Activated CD4-positive, alpha-beta T cell treated with anti-CD3 and anti-CD28 coated beads for 36 hours (primary cell): ENCODE results near the gene PSMC4. TPM values are rescaled to one million over a fixed set of nuclear protein-coding genes. Genes with fewer than 3 reads are reported as not detected.
A peak's percentile ranks its signal among the peaks of the same experiment; 100 is the strongest.

Source experiments
- ATAC-seq: fragments of 200-7000 bp; cut with Tn5 transposase; one replicate; pipeline ENCODE4 v1.10.0; 2021; ENCODE audit warnings: mild to moderate bottlenecking, moderate library complexity
- CTCF ChIA-PET: fragments of 350-600 bp; sonication (Branson Sonifier 250); formaldehyde crosslinking; loops from one replicate; lab custom pipeline; 2021; ENCODE audit warnings: antibody characterized with exemption; lab: Charles Lee
- POLR2A ChIA-PET: fragments of 350-600 bp; sonication (Branson Sonifier 250); formaldehyde crosslinking; loops from one replicate; lab custom pipeline; 2021; ENCODE audit warnings: antibody characterized with exemption, inconsistent platforms; lab: Charles Lee
- DNase-seq: peaks from one replicate; pipeline ENCODE4 v3.0.0-alpha.2; 2020
- H3K27ac Mint-ChIP-seq: one replicate; pipeline ENCODE4 v1.8.0; 2021; ENCODE audit warnings: mixed read lengths
- H3K27me3 Mint-ChIP-seq: one replicate; pipeline ENCODE4 v1.8.0; 2021; ENCODE audit warnings: mixed read lengths
- H3K36me3 Mint-ChIP-seq: one replicate; pipeline ENCODE4 v1.8.0; 2021; ENCODE audit warnings: low read depth, mixed read lengths
- H3K4me1 Mint-ChIP-seq: one replicate; pipeline ENCODE4 v1.8.0; 2021; ENCODE audit warnings: mixed read lengths
- H3K4me3 Mint-ChIP-seq: one replicate; pipeline ENCODE4 v1.8.0; 2021; ENCODE audit warnings: mild to moderate bottlenecking, moderate library complexity, mixed read lengths
- H3K9me3 Mint-ChIP-seq: one replicate; pipeline ENCODE4 v1.8.0; 2021; ENCODE audit warnings: low read depth, mixed read lengths
- intact Hi-C, 2 experiments: fragments of 100-400 bp; cut with DNase I in 1 of 2; cut with micrococcal nuclease in 1 of 2; formaldehyde crosslinking; loops; one replicate each; pipeline versions ENCODE4 v1.14.2 to v1.15.1; 2022 to 2024; cut with DNase I, micrococcal nuclease
- total RNA-seq, 2 experiments: library from RNA; stranded (reverse); gene quantifications; one replicate each; pipeline ENCODE4 v1.2.3, GENCODE V29; 2021

Gene PSMC4
- total RNA-seq, 2 experiments from 2014 or later = 114 to 140 TPM

GRCh38 chr19:39967561-39967960, 3.4 kb upstream of the PSMC4 start:
- H3K4me3 Mint-ChIP-seq = no peak overlapping the region
- peaks cover 27% of the 10 kb centered on the region for H3K36me3 Mint-ChIP-seq
- DNase-seq = no peak
- peaks cover 48% of the 10 kb centered on the region for H3K4me1 Mint-ChIP-seq
- H3K27ac Mint-ChIP-seq = peak overlapping the region; percentile 25
- H3K27me3 Mint-ChIP-seq = no peaks in the 10 kb centered on the region
- ChIA-PET CTCF (no interaction called here), POLR2A (interaction anchor here (0.6 kb wide), 1 partner anchor 9 kb away, joined by 6 read pairs; no protein-coding TSS in a partner anchor)
- ATAC-seq = no peak
- peaks cover 5% of the 10 kb centered on the region for H3K9me3 Mint-ChIP-seq
- intact Hi-C loops = no loop called here

GRCh38 chr19:39968789-39969188, 2.2 kb upstream of the PSMC4 start:
- Mint-ChIP-seq H3K27me3 (no peaks in the 10 kb centered on the region), H3K9me3 (peaks cover 5% of the 10 kb centered on the region), H3K4me1 (peaks cover 46% of the 10 kb centered on the region), H3K27ac (peak overlapping the region; percentile 96), H3K4me3 (peak overlapping the region; percentile 89), H3K36me3 (peaks cover 37% of the 10 kb centered on the region)
- DNase-seq (no peak), ATAC-seq (no peak)
- CTCF ChIA-PET = interaction anchor here (0.9 to 2.8 kb wide), 5 partner anchors 8 to 43 kb away, joined by 3 to 24 read pairs (median 4); partner anchors contain the start of gene ZNF546
- POLR2A ChIA-PET = interaction anchor here (0.6 kb wide), 1 partner anchor 829 kb away, joined by 3 read pairs; no protein-coding TSS in a partner anchor
- intact Hi-C loops = loop anchor here in 1 of 2 experiments (1.0 kb wide), 1 partner anchor 7 kb away; no protein-coding TSS in a partner anchor

GRCh38 chr19:39969266-39969665, 1.7 kb upstream of the PSMC4 start:
- intact Hi-C loops = loop anchor here in 1 of 2 experiments (1.0 kb wide), 1 partner anchor 8 kb away; no protein-coding TSS in a partner anchor
- Mint-ChIP-seq H3K36me3 (peaks cover 42% of the 10 kb centered on the region), H3K27me3 (no peaks in the 10 kb centered on the region), H3K27ac (peak overlapping the region; percentile 96), H3K4me1 (peaks cover 43% of the 10 kb centered on the region), H3K9me3 (peaks cover 5% of the 10 kb centered on the region), H3K4me3 (peak overlapping the region; percentile 89)
- ATAC-seq (peak; percentile 5), DNase-seq (no peak)
- POLR2A ChIA-PET = interaction anchor here (0.6 to 0.9 kb wide), 2 partner anchors 32 to 829 kb away, joined by 3 read pairs; no protein-coding TSS in a partner anchor
- CTCF ChIA-PET = interaction anchor here (0.9 to 2.8 kb wide), 10 partner anchors 8 to 71 kb away, joined by 3 to 24 read pairs (median 8); partner anchors contain the start of gene ZNF546

- ATAC-seq = no peak
- peaks cover 47% of the 10 kb centered on the region for H3K4me1 Mint-ChIP-seq
Observed at GRCh38 chr19:39969681-39970424, 1.1 kb upstream of the PSMC4 start.

GRCh38 chr19:39970425-39970674, 615 bp upstream of the PSMC4 start:
- peak; percentile 27 for ATAC-seq
- CTCF ChIA-PET = interaction anchor here (0.6 to 2.8 kb wide), 30 partner anchors 9 to 419 kb away, joined by 3 to 24 read pairs (median 6); partner anchors contain the start of genes FBL, ZNF546, ZNF780A and ZNF780B
- intact Hi-C loops = loop anchor here (1.0 to 10.0 kb wide), 7 partner anchors 30 to 828 kb away; partner anchors contain the start of genes EGLN2 (in 1 of the 2) and MAP3K10 (in 1 of the 2)
- peaks cover 5% of the 10 kb centered on the region for H3K9me3 Mint-ChIP-seq
- H3K36me3 Mint-ChIP-seq = peaks cover 51% of the 10 kb centered on the region
- peak overlapping the region; percentile 89 for H3K4me3 Mint-ChIP-seq
- H3K27ac Mint-ChIP-seq = peak overlapping the region; percentile 96
- POLR2A ChIA-PET = interaction anchor here (0.6 to 1.9 kb wide), 19 partner anchors 9 to 456 kb away, joined by 3 to 17 read pairs (median 3); partner anchors contain the start of genes FBL, SERTAD1, ZNF546 and ZNF780A
- no peaks in the 10 kb centered on the region for H3K27me3 Mint-ChIP-seq
- no peak for DNase-seq
- H3K4me1 Mint-ChIP-seq = peaks cover 47% of the 10 kb centered on the region

More at GRCh38 chr19:39969681-39970424, 1.1 kb upstream of the PSMC4 start:
- H3K36me3 Mint-ChIP-seq = peaks cover 48% of the 10 kb centered on the region
- H3K27ac Mint-ChIP-seq = peak overlapping the region; percentile 96
- peaks cover 5% of the 10 kb centered on the region for H3K9me3 Mint-ChIP-seq
- no peaks in the 10 kb centered on the region for H3K27me3 Mint-ChIP-seq
- peak; percentile 49 for DNase-seq
- peak overlapping the region; percentile 89 for H3K4me3 Mint-ChIP-seq
- ChIA-PET POLR2A (interaction anchor here (0.6 to 1.9 kb wide), 15 partner anchors 9 to 579 kb away, joined by 3 to 17 read pairs (median 3); partner anchors contain the start of genes FBL, MED29, PAF1 and SERTAD1), CTCF (interaction anchor here (0.6 to 2.8 kb wide), 27 partner anchors 9 to 419 kb away, joined by 3 to 24 read pairs (median 7); partner anchors contain the start of genes FBL, ZNF546 and ZNF780B)
- intact Hi-C loops = loop anchor here (1.0 to 10.0 kb wide), 8 partner anchors 9 to 829 kb away; partner anchors contain the start of genes EGLN2 (in 1 of the 2) and MAP3K10 (in 1 of the 2)

- ATAC-seq (no peak), DNase-seq (peak; percentile 43)
- Mint-ChIP-seq H3K4me1 (peaks cover 47% of the 10 kb centered on the region), H3K27ac (peak overlapping the region; percentile 96), H3K27me3 (no peaks in the 10 kb centered on the region), H3K4me3 (peak overlapping the region; percentile 89), H3K9me3 (peaks cover 5% of the 10 kb centered on the region), H3K36me3 (peaks cover 59% of the 10 kb centered on the region)
- CTCF ChIA-PET = interaction anchor here (0.5 to 2.8 kb wide), 26 partner anchors 9 to 194 kb away, joined by 3 to 24 read pairs (median 7); partner anchors contain the start of genes FBL, ZNF546, ZNF780A and ZNF780B
- intact Hi-C loops = loop anchor here (1.0 to 10.0 kb wide), 13 partner anchors 26 to 827 kb away; partner anchors contain the start of genes ZNF546 (in 2 of the 2), AKT2 (in 1 of the 2), DYRK1B (in 1 of the 2) and EGLN2 (in 1 of the 2)
- POLR2A ChIA-PET = interaction anchor here (0.9 to 1.9 kb wide), 6 partner anchors 11 to 219 kb away, joined by 3 to 17 read pairs (median 4); partner anchors contain the start of genes FBL and ZNF546
Observed at GRCh38 chr19:39971380-39972035, 543 bp downstream of the PSMC4 start.

- intact Hi-C loops = loop anchor here (5.0 to 10.0 kb wide), 2 partner anchors 80 to 82 kb away; no protein-coding TSS in a partner anchor
- ChIA-PET CTCF (no interaction called here), POLR2A (no interaction called here)
- Mint-ChIP-seq H3K27me3 (no peaks in the 10 kb centered on the region), H3K27ac (no peak overlapping the region), H3K36me3 (peaks cover 72% of the 10 kb centered on the region), H3K9me3 (no peaks in the 10 kb centered on the region), H3K4me3 (no peak overlapping the region), H3K4me1 (peaks cover 34% of the 10 kb centered on the region)
- ATAC-seq (no peak), DNase-seq (no peak)
Observed at GRCh38 chr19:39974377-39975155, 3.6 kb downstream of the PSMC4 start.

- POLR2A ChIA-PET = no interaction called here
Observed at GRCh38 chr19:39982883-39983282, 11.9 kb downstream of the PSMC4 start.

GRCh38 chr19:39983695-39984300, 12.8 kb downstream of the PSMC4 start:
- Mint-ChIP-seq H3K36me3 (peaks cover 80% of the 10 kb centered on the region), H3K27ac (no peak overlapping the region), H3K27me3 (no peaks in the 10 kb centered on the region), H3K4me3 (no peak overlapping the region), H3K4me1 (peaks cover 4% of the 10 kb centered on the region), H3K9me3 (peaks cover 29% of the 10 kb centered on the region)
- intact Hi-C loops = no loop called here
- no peak for ATAC-seq
- ChIA-PET CTCF (interaction anchor here (0.6 to 1.6 kb wide), 2 partner anchors 13 to 614 kb away, joined by 3 read pairs; partner anchors contain the start of gene PSMC4), POLR2A (interaction anchor here (0.6 kb wide), 1 partner anchor 507 kb away, joined by 8 read pairs; no protein-coding TSS in a partner anchor)
- no peak for DNase-seq

More at GRCh38 chr19:39982883-39983282, 11.9 kb downstream of the PSMC4 start:
- no peak overlapping the region for H3K4me3 Mint-ChIP-seq
- intact Hi-C loops = no loop called here
- no peak overlapping the region for H3K27ac Mint-ChIP-seq
- H3K27me3 Mint-ChIP-seq = no peaks in the 10 kb centered on the region
- peaks cover 86% of the 10 kb centered on the region for H3K36me3 Mint-ChIP-seq
- H3K4me1 Mint-ChIP-seq = peaks cover 4% of the 10 kb centered on the region
- ATAC-seq = no peak
- no peak for DNase-seq
- H3K9me3 Mint-ChIP-seq = peaks cover 29% of the 10 kb centered on the region
- CTCF ChIA-PET = interaction anchor here (1.6 kb wide), 1 partner anchor 12 kb away, joined by 3 read pairs; the partner anchor contains the start of gene PSMC4
